MCF 10A (cell line): Measurements from ENCODE around the gene ROBO2. TPM values are rescaled to one million over a fixed set of nuclear protein-coding genes. Genes with fewer than 3 reads are reported as not detected.

Experiments
- BruUV-seq: library from RNA; stranded (reverse); fragments of 400-500 nt; replicated peaks from 2 replicates; lab custom pipeline; 2021; lab: Mats Ljungman, UMichigan
- CTCF ChIA-PET: fragments of 300-600 bp; sonication (Branson Sonifier 250); formaldehyde crosslinking; extraction: SDS; loops from one replicate; lab custom pipeline; 2021; ENCODE audit warnings: antibody characterized with exemption, inconsistent platforms; lab: Yijun Ruan, JAX
- POLR2A ChIA-PET: fragments of 300-600, 350-650 bp; sonication (Branson Sonifier 250); formaldehyde crosslinking; extraction: SDS; loops from one replicate; lab custom pipeline; 2020; ENCODE audit warnings: antibody characterized with exemption, inconsistent platforms; lab: Yijun Ruan, JAX
- DNase-seq: peaks from one replicate; pipeline ENCODE4 v3.0.0-alpha.2; 2018; ENCODE audit not compliant: unreplicated experiment
- H3K27ac Mint-ChIP-seq: one replicate; pipeline ENCODE4 v1.8.0; 2022; ENCODE audit warnings: mild to moderate bottlenecking, low read depth, mixed read lengths; ENCODE audit not compliant: unreplicated experiment
- H3K27me3 Mint-ChIP-seq: one replicate; pipeline ENCODE4 v1.8.0; 2022; ENCODE audit warnings: mixed read lengths; ENCODE audit not compliant: insufficient read depth, unreplicated experiment
- H3K36me3 Mint-ChIP-seq: one replicate; pipeline ENCODE4 v1.8.0; 2022; ENCODE audit warnings: mild to moderate bottlenecking, moderate library complexity, mixed read lengths; ENCODE audit not compliant: insufficient read depth, unreplicated experiment
- H3K4me1 Mint-ChIP-seq: one replicate; pipeline ENCODE4 v1.8.0; 2022; ENCODE audit warnings: mixed read lengths; ENCODE audit not compliant: insufficient read depth, unreplicated experiment
- H3K4me3 Mint-ChIP-seq: one replicate; pipeline ENCODE4 v1.8.0; 2022; ENCODE audit warnings: mild to moderate bottlenecking, moderate library complexity, mixed read lengths; ENCODE audit not compliant: unreplicated experiment
- H3K9me3 Mint-ChIP-seq: one replicate; pipeline ENCODE4 v1.8.0; 2022; ENCODE audit warnings: mixed read lengths; ENCODE audit not compliant: unreplicated experiment
- intact Hi-C: fragments of 100-400 bp; cut with micrococcal nuclease; formaldehyde crosslinking; loops from 2 replicates; pipeline ENCODE4 v1.14.1; 2022
- total RNA-seq: library from RNA; stranded (reverse); gene quantifications from 2 replicates; pipeline ENCODE4 v1.2.3, GENCODE V29; 2022
- TF ChIP-seq, protein P1 (sequence below): fragments of 200-600 bp; IDR thresholded peaks from one replicate; pipeline ENCODE4 v1.8.0; 2022; ENCODE audit warnings: antibody characterized with exemption, mild to moderate bottlenecking; ENCODE audit not compliant: unreplicated experiment

Gene ROBO2
- total RNA-seq, 1 experiment from 2014 or later, result not detected

DNA sequence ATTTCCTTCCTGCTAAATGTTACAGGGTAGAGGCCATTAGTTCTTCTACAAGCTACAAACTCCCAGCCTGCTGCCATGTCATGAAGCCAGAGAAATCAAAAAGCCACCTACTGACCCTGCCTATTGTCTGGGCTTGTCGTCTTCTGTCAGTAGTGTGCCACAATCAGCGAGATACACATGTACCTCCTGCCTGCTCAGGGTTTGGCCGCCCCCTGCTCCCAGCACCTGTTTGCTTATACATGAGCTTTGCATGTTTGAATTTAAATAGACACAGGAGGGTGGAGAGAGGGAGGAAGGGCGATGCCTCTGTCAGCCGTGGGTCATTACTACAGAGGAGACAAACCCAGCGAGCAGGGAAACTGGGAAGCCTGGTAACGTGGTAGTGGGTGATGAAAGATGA is 106.1 kb downstream of the ROBO2 start:
- intact Hi-C loops, result no loop called here
- POLR2A ChIA-PET, result no interaction called here
- Mint-ChIP-seq H3K27me3 (peaks cover 98% of the 10 kb centered on the region), H3K27ac (no peak overlapping the region), H3K4me3 (no peak overlapping the region), H3K9me3 (no peaks in the 10 kb centered on the region), H3K4me1 (no peaks in the 10 kb centered on the region), H3K36me3 (no peaks in the 10 kb centered on the region)
- TF ChIP-seq, protein P1, sequence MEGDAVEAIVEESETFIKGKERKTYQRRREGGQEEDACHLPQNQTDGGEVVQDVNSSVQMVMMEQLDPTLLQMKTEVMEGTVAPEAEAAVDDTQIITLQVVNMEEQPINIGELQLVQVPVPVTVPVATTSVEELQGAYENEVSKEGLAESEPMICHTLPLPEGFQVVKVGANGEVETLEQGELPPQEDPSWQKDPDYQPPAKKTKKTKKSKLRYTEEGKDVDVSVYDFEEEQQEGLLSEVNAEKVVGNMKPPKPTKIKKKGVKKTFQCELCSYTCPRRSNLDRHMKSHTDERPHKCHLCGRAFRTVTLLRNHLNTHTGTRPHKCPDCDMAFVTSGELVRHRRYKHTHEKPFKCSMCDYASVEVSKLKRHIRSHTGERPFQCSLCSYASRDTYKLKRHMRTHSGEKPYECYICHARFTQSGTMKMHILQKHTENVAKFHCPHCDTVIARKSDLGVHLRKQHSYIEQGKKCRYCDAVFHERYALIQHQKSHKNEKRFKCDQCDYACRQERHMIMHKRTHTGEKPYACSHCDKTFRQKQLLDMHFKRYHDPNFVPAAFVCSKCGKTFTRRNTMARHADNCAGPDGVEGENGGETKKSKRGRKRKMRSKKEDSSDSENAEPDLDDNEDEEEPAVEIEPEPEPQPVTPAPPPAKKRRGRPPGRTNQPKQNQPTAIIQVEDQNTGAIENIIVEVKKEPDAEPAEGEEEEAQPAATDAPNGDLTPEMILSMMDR, result no peak
- CTCF ChIA-PET, result no interaction called here
- BruUV-seq, result no TSS peak
- DNase-seq, result no peak

DNA sequence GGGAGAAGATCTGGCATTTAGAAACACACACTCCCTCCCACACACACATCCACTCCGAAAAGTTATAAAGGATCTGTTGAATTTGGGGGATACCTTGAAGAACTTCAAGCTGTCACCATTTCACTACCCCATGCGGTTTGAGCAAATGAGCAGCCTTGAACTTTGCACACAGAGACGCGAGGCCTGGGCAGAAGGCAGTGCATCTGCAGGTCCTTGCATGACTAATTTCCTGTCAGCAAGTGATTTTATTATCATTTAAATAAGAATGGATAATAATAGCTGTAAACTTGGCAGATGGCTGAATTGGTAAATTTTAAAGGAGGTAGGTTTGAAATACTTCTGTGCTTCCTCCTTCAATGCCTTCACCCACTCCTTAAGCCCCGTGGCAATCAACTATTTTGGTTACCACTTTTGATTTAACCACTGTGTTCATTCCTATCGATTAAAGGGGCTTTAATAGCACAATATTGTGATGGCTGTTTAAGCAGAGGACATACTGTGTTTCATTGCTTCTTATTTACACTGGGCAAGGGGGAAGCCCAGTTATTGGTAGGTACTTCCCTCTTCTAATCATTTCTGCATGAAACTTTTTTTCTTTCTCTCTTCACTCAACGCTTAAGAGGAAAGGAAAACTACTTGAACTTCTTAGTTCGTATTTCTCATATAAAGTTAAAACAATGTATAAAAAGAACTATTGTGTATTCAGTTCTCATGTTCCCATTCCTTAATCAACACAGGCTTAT is 108.1 kb downstream of the ROBO2 start:
- ChIA-PET POLR2A (no interaction called here), CTCF (interaction anchor here (0.6 kb wide), 2 partner anchors 19 to 239 kb away, joined by 3 read pairs; no protein-coding TSS in a partner anchor)
- no peak overlapping the region for H3K27ac Mint-ChIP-seq
- intact Hi-C loops, result no loop called here
- H3K9me3 Mint-ChIP-seq, result no peaks in the 10 kb centered on the region
- no peaks in the 10 kb centered on the region for H3K36me3 Mint-ChIP-seq
- no peak overlapping the region for H3K4me3 Mint-ChIP-seq
- H3K4me1 Mint-ChIP-seq, result no peaks in the 10 kb centered on the region
- TF ChIP-seq, protein P1, result no peak
- H3K27me3 Mint-ChIP-seq, result peaks cover 98% of the 10 kb centered on the region
- DNase-seq, result no peak
- BruUV-seq, result no TSS peak

DNA sequence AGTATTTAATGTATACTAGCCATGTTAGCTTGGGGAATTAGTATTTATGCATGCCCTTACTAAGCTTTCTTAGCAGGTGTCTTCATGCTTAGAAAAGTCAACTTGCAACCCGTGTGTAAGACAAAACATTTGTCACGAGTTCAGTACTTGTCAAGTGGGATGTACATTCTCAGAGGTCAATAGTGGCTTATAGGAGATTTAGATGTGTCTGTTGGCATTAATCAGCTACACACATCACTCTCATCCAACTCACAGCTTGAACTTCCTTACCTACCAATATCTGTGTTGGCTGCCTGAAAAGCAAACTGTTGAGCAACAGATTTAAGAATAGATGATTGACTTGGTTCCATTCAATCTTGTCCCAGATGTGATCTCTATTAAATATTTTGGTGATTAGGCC is 109.5 kb downstream of the ROBO2 start:
- Mint-ChIP-seq H3K36me3 (no peaks in the 10 kb centered on the region), H3K9me3 (no peaks in the 10 kb centered on the region), H3K27me3 (peaks cover 98% of the 10 kb centered on the region), H3K27ac (no peak overlapping the region), H3K4me3 (no peak overlapping the region), H3K4me1 (no peaks in the 10 kb centered on the region)
- ChIA-PET POLR2A (no interaction called here), CTCF (interaction anchor here (0.6 kb wide), 1 partner anchor 67 kb away, joined by 3 read pairs; no protein-coding TSS in a partner anchor)
- intact Hi-C loops, result no loop called here
- DNase-seq, result no peak
- BruUV-seq, result no TSS peak
- TF ChIP-seq, protein P1, result no peak

DNA sequence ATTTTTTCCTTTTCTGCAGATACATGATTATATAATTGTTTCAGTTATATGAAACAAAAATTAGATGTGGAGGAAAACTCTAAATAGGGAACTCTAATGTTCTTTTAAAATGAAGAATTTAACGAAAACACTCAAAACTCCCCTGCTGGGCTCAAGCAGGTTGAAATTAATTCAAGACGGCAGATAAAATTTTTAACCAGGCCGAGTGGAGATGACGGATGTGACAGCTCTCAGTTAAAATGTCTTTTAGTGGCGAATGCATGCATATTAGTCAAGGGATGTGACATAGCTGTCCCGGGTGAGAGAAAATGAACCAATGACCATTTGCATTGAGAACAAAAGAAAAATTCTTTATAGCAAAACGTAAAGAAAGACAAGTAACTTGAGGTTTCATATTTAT is 110.1 kb downstream of the ROBO2 start:
- ChIA-PET CTCF (no interaction called here), POLR2A (no interaction called here)
- no peak for DNase-seq
- Mint-ChIP-seq H3K9me3 (no peaks in the 10 kb centered on the region), H3K27ac (no peak overlapping the region), H3K27me3 (peaks cover 98% of the 10 kb centered on the region), H3K4me3 (no peak overlapping the region), H3K36me3 (no peaks in the 10 kb centered on the region), H3K4me1 (no peaks in the 10 kb centered on the region)
- no TSS peak for BruUV-seq
- intact Hi-C loops, result no loop called here
- TF ChIP-seq, protein P1, result no peak
